Activated naive CD8-positive, alpha-beta T cell (primary cell): Measurements from ENCODE around the gene HELZ2.
"Not testable (repeated sequence)": the region's sequence is repeated elsewhere in the genome, so short reads cannot be mapped to it uniquely, and the experiment has no call there.

ENCODE experiments used
- H3K27ac Mint-ChIP-seq: one replicate; pipeline ENCODE4 v1.8.0; 2021; ENCODE audit warnings: mixed read lengths
- H3K27me3 Mint-ChIP-seq: one replicate; pipeline ENCODE4 v1.8.0; 2021; ENCODE audit warnings: mixed read lengths
- H3K36me3 Mint-ChIP-seq: one replicate; pipeline ENCODE4 v1.8.0; 2021; ENCODE audit warnings: mixed read lengths
- H3K4me1 Mint-ChIP-seq: one replicate; pipeline ENCODE4 v1.8.0; 2021; ENCODE audit warnings: low read depth, mixed read lengths
- H3K4me3 Mint-ChIP-seq: one replicate; pipeline ENCODE4 v1.8.0; 2021; ENCODE audit warnings: mild to moderate bottlenecking, mixed read lengths
- H3K9me3 Mint-ChIP-seq: one replicate; pipeline ENCODE4 v1.8.0; 2021; ENCODE audit warnings: low read depth, mixed read lengths

The HELZ2 gene

GRCh38 chr20:63565699-63566335, 8.2 kb downstream of the HELZ2 start:
- H3K27ac Mint-ChIP-seq: no peak overlapping the region
- no peak overlapping the region for H3K4me3 Mint-ChIP-seq
- no peaks in the 10 kb centered on the region for H3K9me3 Mint-ChIP-seq
- no peaks in the 10 kb centered on the region for H3K36me3 Mint-ChIP-seq
- H3K4me1 Mint-ChIP-seq: peaks cover 14% of the 10 kb centered on the region
- no peaks in the 10 kb centered on the region for H3K27me3 Mint-ChIP-seq

DNA sequence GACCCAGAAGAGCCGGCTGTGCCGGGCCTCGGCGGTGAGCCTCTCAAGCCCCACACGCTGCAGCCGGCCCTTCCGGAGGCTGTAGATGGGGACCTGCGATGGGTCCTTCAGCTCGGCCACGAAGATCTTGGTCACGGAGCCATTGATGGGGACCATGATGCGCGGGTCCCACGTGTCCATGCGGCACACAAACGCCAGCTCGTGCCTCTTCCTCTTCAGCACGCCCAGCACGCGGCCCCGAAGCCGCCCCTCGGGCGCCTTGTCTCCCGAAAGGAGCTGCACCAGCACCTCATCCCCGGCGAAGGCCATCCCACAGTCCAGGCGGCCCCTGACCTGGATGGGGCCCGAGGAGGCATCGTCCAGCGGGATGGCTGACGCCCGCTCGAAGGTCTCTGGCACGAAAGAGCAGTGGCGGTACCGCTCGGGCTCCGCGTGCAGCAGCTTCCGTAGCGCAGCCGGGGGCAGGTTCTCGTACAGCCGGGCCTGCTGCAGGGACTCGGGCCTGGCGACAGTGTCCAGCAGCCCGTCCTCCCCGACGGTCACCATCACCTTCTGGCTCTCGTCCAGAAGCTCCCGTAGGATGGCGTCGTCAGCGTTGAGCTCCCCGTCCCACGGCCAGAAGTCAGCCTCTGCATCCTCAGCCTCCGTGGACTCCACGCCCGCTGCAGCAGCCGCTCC, 8.9 kb downstream of the HELZ2 start:
- no peaks in the 10 kb centered on the region for H3K9me3 Mint-ChIP-seq
- H3K4me3 Mint-ChIP-seq: no peak overlapping the region
- peaks cover 2% of the 10 kb centered on the region for H3K36me3 Mint-ChIP-seq
- no peaks in the 10 kb centered on the region for H3K27me3 Mint-ChIP-seq
- H3K27ac Mint-ChIP-seq: no peak overlapping the region
- H3K4me1 Mint-ChIP-seq: peaks cover 16% of the 10 kb centered on the region

DNA sequence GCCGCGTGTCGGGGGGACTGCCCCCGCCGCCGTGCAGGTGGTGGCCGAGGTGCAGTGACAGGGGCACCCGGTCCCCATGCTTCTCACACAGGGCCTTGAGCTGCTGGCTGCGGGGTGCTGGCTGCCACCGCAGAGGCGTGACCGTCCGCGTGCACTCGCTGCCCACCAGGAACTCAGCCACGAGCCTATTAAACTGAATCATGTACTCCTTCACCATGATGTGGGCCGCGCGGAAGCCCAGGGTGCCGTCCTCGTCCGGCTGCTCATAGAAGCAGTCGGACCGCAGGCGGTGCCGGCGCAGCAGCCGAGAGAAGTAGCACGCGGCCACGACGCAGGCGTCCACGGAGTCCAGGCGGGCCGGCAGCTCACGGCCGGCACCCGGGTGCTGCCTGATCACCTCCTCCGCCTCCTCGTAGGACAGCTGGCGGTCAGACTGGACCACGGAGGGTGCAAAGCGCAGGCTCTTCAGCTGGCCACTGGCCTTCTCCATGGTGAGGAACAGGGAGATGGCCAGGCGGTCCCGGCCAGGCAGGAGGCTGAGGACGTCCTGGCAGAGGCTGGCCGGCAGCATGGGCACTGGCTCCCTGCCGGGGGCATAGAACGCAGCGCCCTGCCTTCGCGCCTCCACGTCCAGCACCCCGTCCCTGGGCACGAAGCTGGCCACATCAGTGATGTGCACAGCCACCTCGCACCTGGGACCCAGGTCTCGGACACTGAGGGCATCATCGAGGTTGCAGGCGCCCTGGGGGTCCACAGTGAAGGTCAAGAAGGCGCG, 9.8 kb downstream of the HELZ2 start:
- Mint-ChIP-seq H3K36me3 (peaks cover 2% of the 10 kb centered on the region), H3K27ac (no peak overlapping the region), H3K4me1 (peaks cover 14% of the 10 kb centered on the region), H3K9me3 (no peaks in the 10 kb centered on the region), H3K27me3 (no peaks in the 10 kb centered on the region), H3K4me3 (no peak overlapping the region)

GRCh38 chr20:63563225-63563935, 10.7 kb downstream of the HELZ2 start:
- no peaks in the 10 kb centered on the region for H3K9me3 Mint-ChIP-seq
- H3K27me3 Mint-ChIP-seq: no peaks in the 10 kb centered on the region
- H3K27ac Mint-ChIP-seq: no peak overlapping the region
- peaks cover 2% of the 10 kb centered on the region for H3K36me3 Mint-ChIP-seq
- H3K4me3 Mint-ChIP-seq: no peak overlapping the region
- peaks cover 11% of the 10 kb centered on the region for H3K4me1 Mint-ChIP-seq

DNA sequence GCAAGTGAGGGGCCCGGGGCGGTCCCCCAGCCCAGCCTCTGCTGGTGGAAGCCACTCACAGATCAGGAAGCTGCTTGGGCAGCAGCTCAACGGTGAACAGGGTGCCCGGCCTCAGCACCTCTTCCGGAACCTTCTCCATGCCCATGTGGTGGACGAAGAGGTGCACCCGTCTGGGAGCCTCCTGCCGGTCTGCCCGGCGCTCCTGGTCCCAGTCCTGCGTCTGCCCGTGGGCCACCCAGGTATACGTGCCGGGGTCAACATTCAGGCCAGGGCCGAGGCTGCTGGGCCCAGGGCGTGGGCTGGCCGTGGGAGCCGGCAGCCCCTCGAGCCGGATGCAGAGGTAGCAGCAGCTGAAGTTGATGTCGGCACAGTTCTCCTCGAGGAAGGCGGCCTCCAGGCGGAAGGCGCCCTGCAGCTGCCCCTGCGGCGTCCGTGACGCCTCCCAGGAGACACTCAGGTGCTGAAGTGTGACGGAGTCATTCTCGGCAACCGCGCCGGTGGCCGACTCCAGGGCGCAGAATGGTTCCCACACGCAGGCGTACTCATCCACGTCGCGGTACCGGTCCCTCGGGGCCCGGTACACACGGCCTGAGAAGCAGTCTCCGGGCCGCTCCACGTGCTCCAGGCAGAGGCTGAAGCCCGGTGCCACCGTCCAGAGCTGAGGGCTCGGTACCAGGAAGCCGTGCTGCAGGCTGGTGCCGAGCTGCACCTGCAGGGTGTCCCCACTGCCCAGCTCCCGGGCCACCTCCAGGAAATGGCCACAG, 11.4 kb downstream of the HELZ2 start:
- Mint-ChIP-seq H3K27me3 (no peaks in the 10 kb centered on the region), H3K4me1 (peaks cover 5% of the 10 kb centered on the region), H3K27ac (no peak overlapping the region), H3K36me3 (peaks cover 2% of the 10 kb centered on the region), H3K9me3 (no peaks in the 10 kb centered on the region), H3K4me3 (no peak overlapping the region)

GRCh38 chr20:63561624-63562396, 12.2 kb downstream of the HELZ2 start:
- H3K27ac Mint-ChIP-seq: no peak overlapping the region
- H3K36me3 Mint-ChIP-seq: peaks cover 2% of the 10 kb centered on the region
- H3K9me3 Mint-ChIP-seq: no peaks in the 10 kb centered on the region
- H3K27me3 Mint-ChIP-seq: no peaks in the 10 kb centered on the region
- no peak overlapping the region for H3K4me3 Mint-ChIP-seq
- peaks cover 2% of the 10 kb centered on the region for H3K4me1 Mint-ChIP-seq

GRCh38 chr20:63560856-63561609, 13.0 kb downstream of the HELZ2 start:
- H3K4me1 Mint-ChIP-seq: peaks cover 2% of the 10 kb centered on the region
- peaks cover 2% of the 10 kb centered on the region for H3K36me3 Mint-ChIP-seq
- H3K4me3 Mint-ChIP-seq: no peak overlapping the region
- H3K9me3 Mint-ChIP-seq: no peaks in the 10 kb centered on the region
- H3K27ac Mint-ChIP-seq: no peak overlapping the region
- H3K27me3 Mint-ChIP-seq: no peaks in the 10 kb centered on the region

DNA sequence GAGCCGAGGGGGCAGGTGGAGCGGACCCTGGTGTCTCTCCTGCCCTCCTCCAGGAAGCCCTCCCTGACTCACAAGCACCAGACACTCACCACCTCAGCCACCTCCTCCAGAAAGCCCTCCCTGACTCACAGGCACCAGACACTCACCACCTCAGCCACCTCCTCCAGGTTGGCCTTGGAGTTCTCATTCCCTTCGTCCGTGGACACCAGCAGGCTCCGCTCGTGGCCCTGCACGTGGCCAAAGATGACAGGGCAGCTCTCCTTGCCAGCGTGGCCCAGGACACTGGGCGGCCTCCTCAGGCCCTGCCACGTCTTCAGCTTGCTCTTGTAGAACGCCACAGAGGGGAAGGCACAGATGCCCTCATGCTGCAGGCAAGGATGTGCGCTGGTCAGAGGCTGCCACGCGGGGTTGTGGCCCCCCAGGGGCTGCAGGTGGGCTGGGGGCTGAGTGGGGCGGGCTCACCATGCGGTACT, 13.7 kb downstream of the HELZ2 start:
- no peak overlapping the region for H3K27ac Mint-ChIP-seq
- H3K4me3 Mint-ChIP-seq: no peak overlapping the region
- H3K9me3 Mint-ChIP-seq: no peaks in the 10 kb centered on the region
- H3K4me1 Mint-ChIP-seq: peaks cover 2% of the 10 kb centered on the region
- H3K36me3 Mint-ChIP-seq: peaks cover 2% of the 10 kb centered on the region
- H3K27me3 Mint-ChIP-seq: no peaks in the 10 kb centered on the region

GRCh38 chr20:63559485-63560332, 14.3 kb downstream of the HELZ2 start:
- not testable (repeated sequence) for H3K27me3 Mint-ChIP-seq, H3K27ac Mint-ChIP-seq, H3K36me3 Mint-ChIP-seq, H3K4me1 Mint-ChIP-seq, H3K9me3 Mint-ChIP-seq, H3K4me3 Mint-ChIP-seq

DNA sequence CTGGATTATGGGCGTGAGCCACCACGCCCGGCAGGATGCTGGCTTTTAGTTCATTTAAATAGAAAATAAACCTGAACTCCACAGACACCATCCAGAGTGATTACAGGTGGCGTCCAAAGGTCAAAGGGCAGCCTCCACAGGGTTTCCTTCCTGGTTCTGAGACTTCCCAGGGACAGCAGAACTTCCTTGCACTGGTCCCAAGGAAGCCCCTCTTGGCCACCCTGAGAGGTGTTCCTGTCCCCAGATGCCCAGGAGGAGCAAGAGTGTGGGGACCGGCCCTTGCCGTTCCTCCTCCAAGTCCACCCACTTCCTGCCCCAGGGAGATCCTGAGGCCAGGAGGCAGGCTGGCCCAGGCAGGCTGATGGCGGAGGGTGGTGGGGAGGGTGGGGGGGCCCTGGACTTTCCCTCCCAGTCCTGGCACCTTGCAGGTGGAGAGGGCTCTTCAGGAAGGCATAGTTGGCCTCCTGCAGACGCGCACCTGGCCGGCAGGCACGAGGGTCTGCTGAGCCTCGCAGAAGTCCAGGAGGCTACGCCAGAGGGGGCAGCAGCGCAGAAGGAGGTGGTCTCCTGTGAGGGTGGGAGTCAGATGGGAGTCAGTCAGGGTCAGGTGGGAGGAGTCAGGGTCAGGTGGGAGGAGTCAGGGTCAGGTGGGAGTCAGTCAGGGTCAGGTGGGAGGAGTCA, 15.1 kb downstream of the HELZ2 start:
- Mint-ChIP-seq H3K4me1 (peaks cover 2% of the 10 kb centered on the region), H3K27me3 (no peaks in the 10 kb centered on the region), H3K9me3 (no peaks in the 10 kb centered on the region), H3K36me3 (peaks cover 2% of the 10 kb centered on the region), H3K4me3 (no peak overlapping the region), H3K27ac (no peak overlapping the region)

- Mint-ChIP-seq H3K9me3 (no peaks in the 10 kb centered on the region), H3K4me1 (peaks cover 9% of the 10 kb centered on the region), H3K36me3 (peaks cover 2% of the 10 kb centered on the region), H3K4me3 (no peak overlapping the region), H3K27me3 (no peaks in the 10 kb centered on the region), H3K27ac (no peak overlapping the region)
Observed at GRCh38 chr20:63557481-63557891, 16.6 kb downstream of the HELZ2 start.

DNA sequence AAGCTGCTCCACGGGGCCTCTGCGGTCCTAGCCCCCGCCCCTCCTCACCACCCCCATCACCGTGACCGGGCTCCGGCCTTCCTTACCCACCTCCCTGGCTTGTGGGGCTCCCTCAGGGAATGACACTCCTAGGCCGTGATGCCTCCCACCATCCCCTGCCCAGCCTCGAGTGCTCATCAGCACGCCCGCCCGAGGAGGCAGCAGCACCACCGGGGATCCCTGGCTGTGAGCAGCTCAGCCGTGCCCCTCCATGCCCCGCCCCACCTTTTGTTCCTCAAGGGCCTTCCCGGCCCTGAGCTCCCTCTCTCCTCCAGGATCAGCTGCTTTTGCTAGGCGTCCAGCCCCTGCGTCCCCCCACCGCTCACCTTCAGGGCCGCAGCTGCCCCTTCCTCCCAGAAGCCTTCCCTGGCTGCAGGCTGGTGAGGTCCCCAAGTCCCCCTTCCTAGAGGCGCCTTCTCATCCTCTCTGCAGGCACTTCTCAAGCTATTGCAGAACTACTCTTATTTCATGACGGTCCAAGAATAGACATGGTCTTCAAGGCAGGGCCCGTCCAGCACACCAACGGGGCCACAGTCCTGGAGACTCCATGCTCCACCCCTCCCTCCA, 17.1 kb downstream of the HELZ2 start:
- Mint-ChIP-seq H3K9me3 (no peaks in the 10 kb centered on the region), H3K27me3 (no peaks in the 10 kb centered on the region), H3K36me3 (peaks cover 2% of the 10 kb centered on the region), H3K4me3 (no peak overlapping the region), H3K4me1 (peaks cover 10% of the 10 kb centered on the region), H3K27ac (no peak overlapping the region)
